AG10803 (cell line): ENCODE data around the gene PCSK5.

Experiments used
- DNase-seq: peaks from one replicate; pipeline ENCODE4 v3.0.0; 2010; ENCODE audit warnings: low read depth
- H3K4me3 ChIP-seq: 2 replicates; pipeline ENCODE4 v1.5.1; 2011; ENCODE audit warnings: mild to moderate bottlenecking, low read length, control low read depth
- TF ChIP-seq, protein P1 (sequence below): conservative IDR thresholded peaks from 2 replicates; pipeline ENCODE4 v1.5.1; 2011; ENCODE audit warnings: mild to moderate bottlenecking, low read length, control low read depth, inconsistent platforms

The PCSK5 gene

DNA sequence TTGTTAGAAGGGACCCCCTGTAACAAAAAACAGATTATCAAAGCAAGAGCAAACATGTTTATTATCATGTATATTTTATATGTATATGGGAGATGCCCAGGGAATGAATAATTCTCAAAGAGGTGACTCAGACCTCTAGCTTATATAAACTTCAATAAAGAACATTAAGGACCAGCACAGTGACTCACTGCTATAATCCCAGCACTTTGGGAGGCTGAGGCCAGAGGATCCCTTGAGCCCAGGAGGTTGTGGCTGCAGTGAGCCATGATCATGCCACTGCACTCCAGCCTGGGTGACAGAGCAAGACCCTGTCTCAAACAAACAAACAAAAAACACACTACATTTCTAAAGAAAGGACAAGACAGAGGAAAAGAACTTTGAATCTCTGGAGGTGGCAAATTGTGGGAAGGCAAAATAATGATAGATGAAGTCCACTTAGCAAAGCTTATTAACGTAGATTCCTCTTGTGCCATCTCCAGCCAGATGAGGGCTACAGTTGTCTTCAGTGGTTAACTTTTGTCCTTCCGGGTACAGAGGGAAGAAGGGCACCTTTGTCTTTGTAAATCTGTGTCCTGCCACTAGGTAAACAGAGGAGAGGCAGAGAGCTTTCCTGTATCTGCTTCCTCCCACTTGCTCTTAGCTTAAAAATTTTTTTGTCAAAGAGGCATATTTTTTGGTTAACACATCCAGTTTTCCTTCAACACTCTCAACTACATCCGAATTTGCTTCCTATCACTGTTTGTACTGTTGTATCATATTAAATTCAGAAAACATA is 511.3 kb downstream of the PCSK5 start:
- no peak for DNase-seq
- H3K4me3 ChIP-seq, result no peak overlapping the region
- TF ChIP-seq, protein P1, sequence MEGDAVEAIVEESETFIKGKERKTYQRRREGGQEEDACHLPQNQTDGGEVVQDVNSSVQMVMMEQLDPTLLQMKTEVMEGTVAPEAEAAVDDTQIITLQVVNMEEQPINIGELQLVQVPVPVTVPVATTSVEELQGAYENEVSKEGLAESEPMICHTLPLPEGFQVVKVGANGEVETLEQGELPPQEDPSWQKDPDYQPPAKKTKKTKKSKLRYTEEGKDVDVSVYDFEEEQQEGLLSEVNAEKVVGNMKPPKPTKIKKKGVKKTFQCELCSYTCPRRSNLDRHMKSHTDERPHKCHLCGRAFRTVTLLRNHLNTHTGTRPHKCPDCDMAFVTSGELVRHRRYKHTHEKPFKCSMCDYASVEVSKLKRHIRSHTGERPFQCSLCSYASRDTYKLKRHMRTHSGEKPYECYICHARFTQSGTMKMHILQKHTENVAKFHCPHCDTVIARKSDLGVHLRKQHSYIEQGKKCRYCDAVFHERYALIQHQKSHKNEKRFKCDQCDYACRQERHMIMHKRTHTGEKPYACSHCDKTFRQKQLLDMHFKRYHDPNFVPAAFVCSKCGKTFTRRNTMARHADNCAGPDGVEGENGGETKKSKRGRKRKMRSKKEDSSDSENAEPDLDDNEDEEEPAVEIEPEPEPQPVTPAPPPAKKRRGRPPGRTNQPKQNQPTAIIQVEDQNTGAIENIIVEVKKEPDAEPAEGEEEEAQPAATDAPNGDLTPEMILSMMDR, result no peak

DNA sequence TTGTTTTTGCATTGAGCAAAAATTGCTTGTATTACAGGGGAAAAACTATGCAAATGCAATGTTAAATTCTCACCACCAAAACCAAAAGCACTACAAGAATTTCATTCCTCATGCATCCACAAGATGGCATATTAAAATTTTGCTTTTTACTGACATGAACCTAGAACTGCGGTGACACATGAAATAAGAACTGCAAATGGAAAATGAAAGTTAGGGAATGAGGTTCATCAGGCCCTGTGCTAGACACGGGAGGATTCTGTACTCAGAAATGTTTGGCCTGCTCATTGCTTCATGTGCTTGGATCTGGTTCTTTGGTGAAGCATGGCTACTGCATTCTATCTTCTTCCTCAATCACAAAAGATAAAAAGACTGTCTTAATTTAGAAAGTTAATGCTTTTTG is 512.9 kb downstream of the PCSK5 start:
- 0 out of 2 replicates have a peak overlapping the region, but pooled peaks have one; percentile 9 for H3K4me3 ChIP-seq
- DNase-seq, result peak; percentile 90
- TF ChIP-seq, protein P1, result peak; percentile 71

DNA sequence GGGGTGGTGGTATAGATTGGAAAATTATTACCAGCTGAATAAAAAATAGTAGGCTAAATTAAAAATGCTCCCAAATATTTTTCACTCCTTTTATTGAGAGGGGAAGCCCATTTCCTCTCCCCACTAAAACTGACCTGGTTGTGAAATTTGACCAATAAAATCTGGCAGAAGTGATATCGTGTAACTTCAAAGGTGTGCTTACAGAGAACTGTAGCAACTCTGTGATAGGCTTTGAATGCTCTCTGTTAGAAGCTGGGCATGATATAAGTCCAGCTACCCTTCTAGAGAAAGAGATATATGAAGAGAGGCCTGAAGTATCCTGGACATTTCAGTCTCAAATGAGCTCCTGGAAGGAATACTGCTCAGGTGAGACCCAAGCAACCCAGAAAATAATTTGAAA is 513.9 kb downstream of the PCSK5 start:
- TF ChIP-seq, protein P1, result no peak
- DNase-seq, result no peak
- H3K4me3 ChIP-seq, result no peak overlapping the region

DNA sequence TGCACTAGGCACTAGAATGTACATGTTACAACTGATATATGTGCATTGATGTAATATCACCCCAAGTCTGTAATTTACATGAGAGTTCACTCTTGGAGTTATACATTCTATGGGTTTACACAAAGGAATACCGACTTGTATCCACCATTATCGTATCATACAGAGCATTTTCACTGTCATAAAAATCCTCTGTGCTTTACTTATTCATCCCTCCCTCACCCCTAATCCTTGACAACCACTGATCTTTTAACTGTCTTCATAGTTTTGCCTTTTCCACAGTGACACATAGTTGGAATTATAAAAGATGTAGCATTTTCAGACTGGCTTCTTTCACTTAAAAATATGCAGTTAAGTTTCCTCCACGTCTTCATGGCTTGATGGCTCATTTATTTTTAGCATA is 514.9 kb downstream of the PCSK5 start:
- H3K4me3 ChIP-seq, result no peak overlapping the region
- TF ChIP-seq, protein P1, result no peak
- no peak for DNase-seq

DNA sequence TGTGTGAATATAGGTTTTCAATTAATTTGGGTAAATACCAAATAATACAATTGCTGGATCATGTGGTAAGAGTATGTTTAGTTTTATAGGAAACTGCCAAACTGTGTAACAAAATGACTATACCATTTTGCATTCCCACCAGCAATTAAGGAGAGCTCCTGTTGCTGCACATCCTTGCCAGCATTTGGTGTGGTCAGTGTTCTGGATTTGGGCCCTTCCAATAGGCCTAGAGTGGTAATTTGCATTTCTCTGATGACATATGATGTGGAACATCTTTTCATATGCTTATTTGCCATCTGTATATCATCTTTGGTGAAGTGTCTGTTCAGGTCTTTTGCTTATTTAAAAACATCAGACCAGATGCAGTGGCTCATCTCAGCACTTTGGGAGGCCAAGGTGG is 515.4 kb downstream of the PCSK5 start:
- no peak overlapping the region for H3K4me3 ChIP-seq
- peak; percentile 9 for DNase-seq
- TF ChIP-seq, protein P1, result no peak
